Bronchial epithelial cell (primary cell): ENCODE results near the gene PDLIM4. TPM values are rescaled to one million over a fixed set of nuclear protein-coding genes. Genes with fewer than 3 reads are reported as not detected.
A peak's percentile ranks its signal among the peaks of the same experiment; 100 is the strongest.

Source experiments
- DNase-seq: peaks from one replicate; pipeline ENCODE4 v3.0.0-alpha.2; 2010; ENCODE audit warnings: low read depth
- FAIRE-seq: peaks from 2 replicates; lab custom pipeline; 2011; peaks lifted over from hg19 to GRCh38; lab: Jason Lieb, UNC
- H3K27me3 ChIP-seq: 2 replicates; pipeline ENCODE4 v1.5.1; 2011; ENCODE audit warnings: low read length; ENCODE audit not compliant: control insufficient read depth, insufficient read depth
- H3K36me3 ChIP-seq: 2 replicates; pipeline ENCODE4 v1.5.1; 2011; ENCODE audit warnings: low read length; ENCODE audit not compliant: control insufficient read depth, insufficient read depth
- H3K4me3 ChIP-seq: 2 replicates; pipeline ENCODE4 v1.5.1; 2011; ENCODE audit warnings: mild to moderate bottlenecking, low read depth, low read length, control low read depth
- total RNA-seq: library from RNA; depleted of rRNA; stranded (reverse); fragments of >200 nt; gene quantifications from 2 replicates; pipeline ENCODE4 v1.2.1, GENCODE V29; 2014
- TF ChIP-seq, protein P1 (sequence below): IDR thresholded peaks from 2 replicates; pipeline ENCODE4 v1.5.1; 2011; ENCODE audit warnings: mild to moderate bottlenecking, moderate library complexity, low read length, control low read depth, inconsistent platforms; ENCODE audit not compliant: insufficient read depth, severe bottlenecking

PDLIM4 gene
- total RNA-seq, 1 donor from 2014 or later: 12.9 TPM

DNA sequence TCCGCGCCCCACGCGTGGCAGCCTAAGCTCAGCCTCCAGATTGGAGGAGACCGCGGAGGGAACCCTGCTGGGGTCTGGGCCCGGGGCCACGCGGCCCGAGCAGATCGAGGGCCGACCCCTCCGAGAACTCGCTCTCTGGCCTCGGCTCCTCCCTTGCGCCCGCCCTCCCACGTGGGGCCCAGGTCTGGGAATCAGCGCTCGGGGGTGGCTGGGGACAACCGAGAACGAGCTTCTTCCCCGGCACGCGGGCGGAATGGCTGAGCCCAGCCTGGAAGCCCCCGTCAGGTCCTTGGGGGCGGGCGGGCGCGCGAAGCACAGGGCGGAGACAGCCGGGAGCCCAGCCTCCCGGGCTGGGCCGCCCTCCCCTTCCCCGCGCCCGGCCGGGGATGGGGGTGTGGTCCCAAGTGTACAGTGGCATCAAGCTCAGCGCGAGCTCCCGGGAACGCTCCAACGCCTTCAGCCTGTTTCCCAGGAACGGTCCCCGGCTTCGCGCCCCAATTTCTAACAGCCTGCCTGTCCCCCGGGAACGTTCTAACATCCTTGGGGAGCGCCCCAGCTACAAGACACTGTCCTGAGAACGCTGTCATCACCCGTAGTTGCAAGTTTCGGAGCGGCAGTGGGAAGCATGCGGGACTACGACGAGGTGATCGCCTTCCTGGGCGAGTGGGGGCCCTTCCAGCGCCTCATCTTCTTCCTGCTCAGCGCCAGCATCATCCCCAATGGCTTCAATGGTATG lies 36.7 kb downstream of the PDLIM4 start, which contains the start of gene SLC22A4:
TSS of gene SLC22A4 (plus strand) at position 403 of the 736 bp plus-strand sequence. CDS start at position 626, 223 bp downstream.
- peak; percentile 63 for DNase-seq
- Histone ChIP-seq H3K4me3 (peak within 1 kb of the TSS; percentile 52), H3K36me3 (no peaks in the 10 kb centered on the region), H3K27me3 (no peaks in the 10 kb centered on the region)
- TF ChIP-seq, protein P1, sequence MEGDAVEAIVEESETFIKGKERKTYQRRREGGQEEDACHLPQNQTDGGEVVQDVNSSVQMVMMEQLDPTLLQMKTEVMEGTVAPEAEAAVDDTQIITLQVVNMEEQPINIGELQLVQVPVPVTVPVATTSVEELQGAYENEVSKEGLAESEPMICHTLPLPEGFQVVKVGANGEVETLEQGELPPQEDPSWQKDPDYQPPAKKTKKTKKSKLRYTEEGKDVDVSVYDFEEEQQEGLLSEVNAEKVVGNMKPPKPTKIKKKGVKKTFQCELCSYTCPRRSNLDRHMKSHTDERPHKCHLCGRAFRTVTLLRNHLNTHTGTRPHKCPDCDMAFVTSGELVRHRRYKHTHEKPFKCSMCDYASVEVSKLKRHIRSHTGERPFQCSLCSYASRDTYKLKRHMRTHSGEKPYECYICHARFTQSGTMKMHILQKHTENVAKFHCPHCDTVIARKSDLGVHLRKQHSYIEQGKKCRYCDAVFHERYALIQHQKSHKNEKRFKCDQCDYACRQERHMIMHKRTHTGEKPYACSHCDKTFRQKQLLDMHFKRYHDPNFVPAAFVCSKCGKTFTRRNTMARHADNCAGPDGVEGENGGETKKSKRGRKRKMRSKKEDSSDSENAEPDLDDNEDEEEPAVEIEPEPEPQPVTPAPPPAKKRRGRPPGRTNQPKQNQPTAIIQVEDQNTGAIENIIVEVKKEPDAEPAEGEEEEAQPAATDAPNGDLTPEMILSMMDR: no peak
- no peak for FAIRE-seq

DNA sequence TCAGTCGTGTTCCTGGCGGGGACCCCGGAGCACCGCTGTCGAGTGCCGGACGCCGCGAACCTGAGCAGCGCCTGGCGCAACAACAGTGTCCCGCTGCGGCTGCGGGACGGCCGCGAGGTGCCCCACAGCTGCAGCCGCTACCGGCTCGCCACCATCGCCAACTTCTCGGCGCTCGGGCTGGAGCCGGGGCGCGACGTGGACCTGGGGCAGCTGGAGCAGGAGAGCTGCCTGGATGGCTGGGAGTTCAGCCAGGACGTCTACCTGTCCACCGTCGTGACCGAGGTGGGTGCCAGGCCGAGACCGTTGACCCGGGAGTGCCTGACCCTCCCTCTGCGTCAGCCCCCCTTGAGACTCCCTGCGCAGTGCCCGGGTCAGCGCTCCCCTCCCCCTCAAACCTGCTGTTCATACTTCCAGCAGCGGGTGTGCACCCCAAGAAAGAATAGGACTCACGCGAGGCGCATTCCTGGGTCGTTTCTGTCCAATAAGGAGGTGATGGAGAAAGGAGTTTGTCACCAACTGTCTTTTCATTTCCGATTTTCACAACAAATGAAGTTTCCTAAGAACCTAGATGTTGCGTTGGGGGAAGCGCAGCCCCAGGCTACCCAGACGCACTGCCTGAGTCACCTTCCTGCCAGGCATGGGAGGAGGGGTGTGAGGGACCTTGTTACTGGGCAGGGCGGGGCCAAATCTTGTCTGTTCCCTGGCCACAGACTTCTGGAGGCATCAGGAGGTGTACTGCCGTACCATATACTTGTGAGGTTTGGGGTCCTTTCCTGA lies 37.4 kb downstream of the PDLIM4 start:
- DNase-seq: peak; percentile 84
- FAIRE-seq: no peak
- H3K4me3 ChIP-seq: peak overlapping the region; percentile 52
- TF ChIP-seq, protein P1: no peak
- H3K36me3 ChIP-seq: no peaks in the 10 kb centered on the region
- no peaks in the 10 kb centered on the region for H3K27me3 ChIP-seq

GRCh38 chr5:132295505-132296411 lies 38.3 kb downstream of the PDLIM4 start:
- no peaks in the 10 kb centered on the region for H3K27me3 ChIP-seq
- no peak overlapping the region for H3K4me3 ChIP-seq
- H3K36me3 ChIP-seq: no peaks in the 10 kb centered on the region
- TF ChIP-seq, protein P1: no peak
- DNase-seq (no peak), FAIRE-seq (no peak)

- no peak for FAIRE-seq
- Histone ChIP-seq H3K36me3 (no peaks in the 10 kb centered on the region), H3K4me3 (no peak overlapping the region), H3K27me3 (no peaks in the 10 kb centered on the region)
- TF ChIP-seq, protein P1: no peak
- no peak for DNase-seq
These were observed 39.0 kb downstream of the PDLIM4 start for GRCh38 chr5:132296412-132297016.
